ENCODE results near the gene RNF186.

Gene RNF186

GRCh38 chr1:19812875-19813642, 2.0 kb downstream of the RNF186 start:
- no peaks in the 10 kb centered on the region for H3K79me2 ChIP-seq (ENCODE audit: control insufficient read depth, insufficient read depth, low read length, unreplicated experiment)
- no peaks in the 10 kb centered on the region for H3K27me3 ChIP-seq (ENCODE audit: insufficient read depth, low read length)
- H3K27ac ChIP-seq (ENCODE audit: low read depth, low read length) = no peak overlapping the region
- no peaks in the 10 kb centered on the region for H3K36me3 ChIP-seq (ENCODE audit: insufficient read depth, low read length)
- no peak overlapping the region for H3K4me3 ChIP-seq (ENCODE audit: low read depth, low read length)
- no peak overlapping the region for H2AFZ ChIP-seq (ENCODE audit: low read length, unreplicated experiment)
- no peaks in the 10 kb centered on the region for H3K4me1 ChIP-seq (ENCODE audit: control insufficient read depth, insufficient read depth, low read length, unreplicated experiment)

DNA sequence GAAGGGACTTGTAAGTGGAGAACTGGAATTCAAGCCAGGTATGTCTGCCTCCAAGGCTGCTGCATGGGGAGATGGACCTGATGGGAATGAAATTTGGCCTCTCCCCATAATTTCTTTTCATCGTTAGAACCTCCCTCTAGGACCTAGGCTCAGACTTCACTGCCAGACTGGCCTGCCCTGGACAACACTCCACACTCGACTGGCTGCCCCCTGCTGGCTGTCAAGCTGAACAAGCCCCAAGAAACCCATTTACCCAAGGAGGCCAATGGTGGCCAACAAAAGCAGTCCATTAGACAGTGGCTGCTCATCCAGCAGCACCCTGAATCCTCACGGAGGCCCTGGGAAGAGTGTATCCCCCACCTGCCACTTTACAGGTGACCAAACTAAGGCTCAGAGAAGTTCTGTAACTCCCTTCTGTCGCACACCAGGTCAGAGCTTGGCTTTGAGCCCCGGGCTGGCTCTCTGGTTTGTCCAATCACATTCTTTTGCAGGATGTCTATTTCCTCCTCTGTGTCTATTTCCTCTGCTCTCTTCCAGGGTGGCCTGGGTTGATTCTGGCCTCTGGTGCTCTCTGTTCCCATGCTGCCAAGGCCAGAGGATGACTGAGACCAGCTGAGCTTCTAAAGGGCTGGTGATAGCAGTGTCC, 3.8 kb downstream of the RNF186 start:
- H3K27ac ChIP-seq (ENCODE audit: low read depth, low read length) = no peak overlapping the region
- H3K79me2 ChIP-seq (ENCODE audit: control insufficient read depth, insufficient read depth, low read length, unreplicated experiment) = no peaks in the 10 kb centered on the region
- H2AFZ ChIP-seq (ENCODE audit: low read length, unreplicated experiment) = no peak overlapping the region
- no peaks in the 10 kb centered on the region for H3K27me3 ChIP-seq (ENCODE audit: insufficient read depth, low read length)
- H3K4me1 ChIP-seq (ENCODE audit: control insufficient read depth, insufficient read depth, low read length, unreplicated experiment) = no peaks in the 10 kb centered on the region
- no peak overlapping the region for H3K4me3 ChIP-seq (ENCODE audit: low read depth, low read length)
- H3K36me3 ChIP-seq (ENCODE audit: insufficient read depth, low read length) = no peaks in the 10 kb centered on the region

DNA sequence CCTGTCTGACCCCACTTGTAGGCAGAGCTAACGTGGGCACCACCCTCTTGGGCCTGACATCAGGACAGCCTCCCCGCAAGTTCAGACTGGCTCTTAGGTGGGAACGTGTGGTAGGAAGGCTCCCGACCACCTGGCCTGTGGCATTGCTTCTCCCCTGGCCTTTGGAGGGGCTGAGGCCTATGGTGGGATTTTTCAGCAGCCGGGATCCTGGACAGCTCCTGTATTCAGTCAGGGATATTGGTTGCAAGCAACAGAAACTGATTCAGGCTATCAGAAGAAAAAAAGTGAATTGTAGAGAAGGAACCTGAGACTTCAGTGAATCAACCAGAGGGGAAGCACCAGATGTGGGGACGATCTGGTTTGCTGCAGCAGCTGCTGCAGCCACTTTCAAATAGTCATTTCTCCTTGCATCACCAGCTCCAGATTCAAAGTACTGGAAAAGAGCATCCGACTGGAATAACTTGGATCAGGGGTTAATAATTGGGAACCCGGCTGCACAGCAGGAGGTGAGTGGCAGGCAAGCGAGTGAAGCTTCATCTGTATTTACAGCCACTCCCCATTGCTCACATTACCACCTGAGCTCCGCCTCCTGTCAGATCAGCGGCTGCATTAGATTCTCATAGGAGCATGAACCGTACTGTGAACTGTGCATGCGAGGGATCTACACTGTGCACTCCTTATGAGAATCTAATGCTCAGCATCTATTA, 5.9 kb downstream of the RNF186 start:
- Histone ChIP-seq H3K79me2 (ENCODE audit: control insufficient read depth, insufficient read depth, low read length, unreplicated experiment) (no peaks in the 10 kb centered on the region), H2AFZ (ENCODE audit: low read length, unreplicated experiment) (no peak overlapping the region), H3K36me3 (ENCODE audit: insufficient read depth, low read length) (no peaks in the 10 kb centered on the region), H3K27ac (ENCODE audit: low read depth, low read length) (no peak overlapping the region), H3K27me3 (ENCODE audit: insufficient read depth, low read length) (no peaks in the 10 kb centered on the region), H3K4me3 (ENCODE audit: low read depth, low read length) (no peak overlapping the region), H3K4me1 (ENCODE audit: control insufficient read depth, insufficient read depth, low read length, unreplicated experiment) (no peaks in the 10 kb centered on the region)

DNA sequence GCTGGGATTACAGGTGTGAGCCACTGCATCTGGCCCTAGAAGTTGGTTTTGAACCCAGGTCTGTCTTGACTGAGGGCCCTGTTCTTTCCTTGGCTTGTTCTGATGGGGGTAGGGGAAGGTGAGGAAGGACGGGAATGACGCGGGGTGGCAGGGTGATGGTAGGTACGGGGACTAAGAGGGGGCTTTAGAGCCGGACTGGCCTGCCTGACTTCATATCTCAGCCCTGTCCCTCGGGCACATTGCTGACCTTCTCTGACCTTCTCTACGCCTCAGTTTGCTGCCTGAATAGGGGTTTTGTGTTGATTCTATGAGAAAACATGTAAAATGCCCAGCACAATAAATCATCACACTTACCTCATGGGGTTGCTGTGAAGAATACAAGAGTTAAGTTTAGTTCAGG, 6.7 kb downstream of the RNF186 start:
- Histone ChIP-seq H3K36me3 (ENCODE audit: insufficient read depth, low read length) (no peaks in the 10 kb centered on the region), H2AFZ (ENCODE audit: low read length, unreplicated experiment) (no peak overlapping the region), H3K79me2 (ENCODE audit: control insufficient read depth, insufficient read depth, low read length, unreplicated experiment) (no peaks in the 10 kb centered on the region), H3K27ac (ENCODE audit: low read depth, low read length) (no peak overlapping the region), H3K4me3 (ENCODE audit: low read depth, low read length) (no peak overlapping the region), H3K27me3 (ENCODE audit: insufficient read depth, low read length) (no peaks in the 10 kb centered on the region), H3K4me1 (ENCODE audit: control insufficient read depth, insufficient read depth, low read length, unreplicated experiment) (no peaks in the 10 kb centered on the region)

DNA sequence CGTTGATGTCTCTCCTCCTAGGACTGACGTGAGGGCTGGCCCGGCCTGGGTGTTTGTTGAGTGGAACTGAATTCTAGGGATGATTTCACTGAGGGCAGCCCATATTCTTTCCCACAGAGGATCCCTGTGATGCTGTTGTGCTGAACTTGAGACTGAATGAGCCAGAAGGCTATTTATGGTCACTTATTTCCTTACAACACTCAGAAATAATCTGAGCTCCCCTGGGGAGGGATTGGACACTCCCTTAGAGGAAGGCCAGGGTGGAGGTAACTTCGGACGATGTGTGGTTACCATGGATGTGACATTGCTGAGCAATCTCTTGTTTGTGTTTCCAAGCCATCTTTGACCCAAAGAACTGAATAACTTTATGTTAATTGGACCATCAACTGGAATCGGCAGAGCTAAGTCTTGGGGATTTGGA, 10.2 kb downstream of the RNF186 start:
- no peaks in the 10 kb centered on the region for H3K27me3 ChIP-seq (ENCODE audit: insufficient read depth, low read length)
- H3K27ac ChIP-seq (ENCODE audit: low read depth, low read length) = no peak overlapping the region
- H3K36me3 ChIP-seq (ENCODE audit: insufficient read depth, low read length) = no peaks in the 10 kb centered on the region
- H2AFZ ChIP-seq (ENCODE audit: low read length, unreplicated experiment) = no peak overlapping the region
- peaks cover 7% of the 10 kb centered on the region for H3K4me1 ChIP-seq (ENCODE audit: control insufficient read depth, insufficient read depth, low read length, unreplicated experiment)
- H3K79me2 ChIP-seq (ENCODE audit: control insufficient read depth, insufficient read depth, low read length, unreplicated experiment) = no peaks in the 10 kb centered on the region
- no peak overlapping the region for H3K4me3 ChIP-seq (ENCODE audit: low read depth, low read length)

DNA sequence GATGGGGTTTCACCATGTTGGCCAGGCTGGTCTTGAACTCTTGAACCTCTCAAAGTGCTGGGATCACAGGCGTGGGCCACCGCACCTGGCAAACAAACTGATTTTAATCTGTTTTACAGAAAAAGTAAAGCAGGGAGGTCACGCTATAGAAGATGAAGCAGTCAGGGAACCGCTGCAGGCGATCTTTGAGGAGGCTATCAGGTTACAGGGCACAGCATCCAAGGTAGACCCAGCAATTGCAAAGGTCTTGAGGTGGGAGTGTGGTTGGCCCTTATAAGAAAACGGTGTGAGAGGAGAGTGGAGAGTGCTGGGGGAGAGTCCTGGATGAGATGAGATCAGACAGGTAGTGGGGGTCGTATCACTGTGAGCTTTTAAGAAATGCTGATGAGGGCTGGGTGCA, 12.8 kb downstream of the RNF186 start:
- H3K79me2 ChIP-seq (ENCODE audit: control insufficient read depth, insufficient read depth, low read length, unreplicated experiment) = peaks cover 10% of the 10 kb centered on the region
- no peak overlapping the region for H2AFZ ChIP-seq (ENCODE audit: low read length, unreplicated experiment)
- H3K4me3 ChIP-seq (ENCODE audit: low read depth, low read length) = no peak overlapping the region
- peaks cover 19% of the 10 kb centered on the region for H3K4me1 ChIP-seq (ENCODE audit: control insufficient read depth, insufficient read depth, low read length, unreplicated experiment)
- H3K36me3 ChIP-seq (ENCODE audit: insufficient read depth, low read length) = no peaks in the 10 kb centered on the region
- H3K27me3 ChIP-seq (ENCODE audit: insufficient read depth, low read length) = no peaks in the 10 kb centered on the region
- no peak overlapping the region for H3K27ac ChIP-seq (ENCODE audit: low read depth, low read length)

- H3K27me3 ChIP-seq (ENCODE audit: insufficient read depth, low read length) = no peaks in the 10 kb centered on the region
- no peaks in the 10 kb centered on the region for H3K36me3 ChIP-seq (ENCODE audit: insufficient read depth, low read length)
- H3K79me2 ChIP-seq (ENCODE audit: control insufficient read depth, insufficient read depth, low read length, unreplicated experiment) = peaks cover 10% of the 10 kb centered on the region
- H3K4me1 ChIP-seq (ENCODE audit: control insufficient read depth, insufficient read depth, low read length, unreplicated experiment) = peaks cover 19% of the 10 kb centered on the region
- H2AFZ ChIP-seq (ENCODE audit: low read length, unreplicated experiment) = peak overlapping the region; percentile 61
- peak overlapping the region; percentile 90 for H3K4me3 ChIP-seq (ENCODE audit: low read depth, low read length)
- H3K27ac ChIP-seq (ENCODE audit: low read depth, low read length) = peak overlapping the region; percentile 58
Observed at GRCh38 chr1:19800076-19800804, 14.8 kb downstream of the RNF186 start.

GRCh38 chr1:19799230-19800075, 15.6 kb downstream of the RNF186 start, which contains the start of gene TMCO4:
Gene TMCO4, minus strand, starts transcription at chr1:19799916. Its CDS starts 19,158 bp downstream, at chr1:19780758.
- H3K36me3 ChIP-seq (ENCODE audit: insufficient read depth, low read length) = no peaks in the 10 kb centered on the region
- H3K79me2 ChIP-seq (ENCODE audit: control insufficient read depth, insufficient read depth, low read length, unreplicated experiment) = peaks cover 10% of the 10 kb centered on the region
- peak within 1 kb of the TSS; percentile 65 for H2AFZ ChIP-seq (ENCODE audit: low read length, unreplicated experiment)
- peak within 1 kb of the TSS; percentile 58 for H3K27ac ChIP-seq (ENCODE audit: low read depth, low read length)
- H3K27me3 ChIP-seq (ENCODE audit: insufficient read depth, low read length) = no peaks in the 10 kb centered on the region
- peaks cover 19% of the 10 kb centered on the region for H3K4me1 ChIP-seq (ENCODE audit: control insufficient read depth, insufficient read depth, low read length, unreplicated experiment)
- peak within 1 kb of the TSS; percentile 90 for H3K4me3 ChIP-seq (ENCODE audit: low read depth, low read length)

GRCh38 chr1:19798486-19799229, 16.4 kb downstream of the RNF186 start:
- Histone ChIP-seq H3K79me2 (ENCODE audit: control insufficient read depth, insufficient read depth, low read length, unreplicated experiment) (peaks cover 10% of the 10 kb centered on the region), H3K4me1 (ENCODE audit: control insufficient read depth, insufficient read depth, low read length, unreplicated experiment) (peaks cover 19% of the 10 kb centered on the region), H2AFZ (ENCODE audit: low read length, unreplicated experiment) (peak overlapping the region; percentile 65), H3K27ac (ENCODE audit: low read depth, low read length) (0 out of 2 replicates have a peak overlapping the region, but pooled peaks have one; percentile 27), H3K36me3 (ENCODE audit: insufficient read depth, low read length) (no peaks in the 10 kb centered on the region), H3K27me3 (ENCODE audit: insufficient read depth, low read length) (no peaks in the 10 kb centered on the region), H3K4me3 (ENCODE audit: low read depth, low read length) (peak overlapping the region; percentile 90)

Data from ACC112 (cell line).